Endothelial cell of umbilical vein (primary cell): ENCODE data around the gene TIGD4. TPM values are rescaled to one million over a fixed set of nuclear protein-coding genes. Genes with fewer than 3 reads are reported as not detected.

Experiments
- BruUV-seq: library from RNA; stranded (reverse); fragments of 400-500 nt; replicated peaks from 2 replicates; lab custom pipeline; 2021; lab: Mats Ljungman, UMichigan
- CTCF ChIA-PET: fragments of 300-600, 350-600 bp; sonication (Branson Sonifier 250); formaldehyde crosslinking; loops from one replicate; lab custom pipeline; 2021; ENCODE audit warnings: antibody characterized with exemption, inconsistent platforms; lab: Charles Lee
- POLR2A ChIA-PET: fragments of 300-600, 350-600 bp; sonication (Branson Sonifier 250); formaldehyde crosslinking; loops from one replicate; lab custom pipeline; 2021; ENCODE audit warnings: antibody characterized with exemption, inconsistent platforms; lab: Charles Lee
- DNase-seq: peaks from one replicate; pipeline ENCODE4 v3.0.0-alpha.2; 2011; ENCODE audit warnings: low read depth, low spot score
- FAIRE-seq: peaks from 2 replicates; lab custom pipeline; 2011; peaks lifted over from hg19 to GRCh38; lab: Jason Lieb, UNC
- H2AFZ ChIP-seq: 2 replicates; pipeline ENCODE4 v1.6.0; 2012; ENCODE audit warnings: low read depth, low read length, control low read depth, inconsistent platforms
- H3K27ac ChIP-seq: 2 replicates; pipeline ENCODE4 v1.5.1; 2011; ENCODE audit warnings: low read depth, mild to moderate bottlenecking, control low read depth, low read length, moderate library complexity; ENCODE audit not compliant: insufficient read depth
- H3K27me3 ChIP-seq, 2 experiments: 2 replicates each; pipeline versions ENCODE4 v1.6.0 to v1.6.1; 2011; ENCODE audit warnings: low read length in 2 of 2, mixed read lengths in 1 of 2; ENCODE audit not compliant: control insufficient read depth in 2 of 2, insufficient read depth in 2 of 2
- H3K36me3 ChIP-seq, 2 experiments: 2 replicates in 1 of 2; 3 replicates in 1 of 2; pipeline ENCODE4 v1.5.1; 2011; ENCODE audit warnings: low read length in 2 of 2, mild to moderate bottlenecking in 1 of 2, moderate library complexity in 1 of 2; ENCODE audit not compliant: control insufficient read depth in 2 of 2, insufficient read depth in 2 of 2; ENCODE audit errors: extremely low read depth in 1 of 2
- H3K4me1 ChIP-seq: 3 replicates; pipeline ENCODE4 v1.5.1; 2011; ENCODE audit warnings: mild to moderate bottlenecking, low read length; ENCODE audit not compliant: control insufficient read depth, insufficient read depth; ENCODE audit errors: extremely low read depth
- H3K4me2 ChIP-seq: 2 replicates; pipeline ENCODE4 v1.6.1; 2011; ENCODE audit warnings: low read length, control low read depth, mixed read lengths; ENCODE audit not compliant: insufficient read depth
- H3K4me3 ChIP-seq, 3 experiments: fragments of 200-600 bp in 1 of 3; sonication (generic), shearing (Covaris generic) in 1 of 3; replicated peaks in 1 of 3; 2 replicates each; pipeline ENCODE4 v1.5.1; 2011 to 2016; ENCODE audit warnings: control low read depth in 3 of 3, low read length in 3 of 3, mild to moderate bottlenecking in 2 of 3, inconsistent platforms in 1 of 3, low read depth in 1 of 3, moderate library complexity in 1 of 3; ENCODE audit not compliant: insufficient read depth in 1 of 3
- H3K79me2 ChIP-seq: 2 replicates; pipeline ENCODE4 v1.6.0; 2012; ENCODE audit warnings: low read length, inconsistent platforms; ENCODE audit not compliant: control insufficient read depth, insufficient read depth
- H3K9ac ChIP-seq: replicated peaks from 2 replicates; pipeline ENCODE3; 2011; ENCODE audit warnings: low read length, control low read depth; ENCODE audit not compliant: insufficient read depth; ENCODE audit errors: extremely low read depth
- H3K9me1 ChIP-seq: replicated peaks from 3 replicates; pipeline ENCODE4 v1.6.0; 2011; ENCODE audit warnings: mild to moderate bottlenecking, low read length; ENCODE audit not compliant: control insufficient read depth, insufficient read depth; ENCODE audit errors: extremely low read depth
- H3K9me3 ChIP-seq: replicated peaks from 2 replicates; pipeline ENCODE4 v1.5.1; 2012; ENCODE audit warnings: low read length, inconsistent platforms; ENCODE audit not compliant: control insufficient read depth, insufficient read depth
- H4K20me1 ChIP-seq: replicated peaks from 2 replicates; pipeline ENCODE3; 2011; ENCODE audit warnings: mild to moderate bottlenecking, low read length; ENCODE audit not compliant: control insufficient read depth, insufficient read depth; ENCODE audit errors: extremely low read depth
- EZH2 ChIP-seq: IDR thresholded peaks from 2 replicates; pipeline ENCODE4 v1.6.1; 2012; ENCODE audit warnings: borderline replicate concordance, low read depth, mild to moderate bottlenecking, moderate library complexity, low read length, inconsistent platforms; ENCODE audit not compliant: severe bottlenecking
- FOS ChIP-seq: IDR thresholded peaks from 2 replicates; pipeline ENCODE4 v1.6.1; 2011; ENCODE audit warnings: mild to moderate bottlenecking, low read length, moderate library complexity, borderline replicate concordance; ENCODE audit not compliant: insufficient read depth
- GATA2 ChIP-seq: IDR thresholded peaks from 2 replicates; pipeline ENCODE4 v1.7.0; 2011; ENCODE audit warnings: low read depth, mild to moderate bottlenecking, moderate library complexity, mixed read lengths, low read length; ENCODE audit not compliant: insufficient read length, insufficient read depth
- JUN ChIP-seq: IDR thresholded peaks from 2 replicates; pipeline ENCODE4 v1.6.1; 2011; ENCODE audit warnings: borderline replicate concordance, low read depth; ENCODE audit not compliant: insufficient read length, insufficient read depth
- POLR2A ChIP-seq: IDR thresholded peaks from 2 replicates; pipeline ENCODE4 v1.6.1; 2012; ENCODE audit warnings: low read depth, mild to moderate bottlenecking, control low read depth, low read length
- dilution Hi-C: fragments of 300-500 bp; cut with MboI; formaldehyde crosslinking; loops from one replicate; pipeline ENCODE4 v1.15.0; 2019; ENCODE audit warnings: low sequenced_read_pairs; ENCODE audit not compliant: extremely low pct_ligation_motif_present
- intact Hi-C: fragments of 100-400 bp; cut with micrococcal nuclease; formaldehyde crosslinking; loops from one replicate; pipeline ENCODE4 v1.10.0; 2022
- polyA plus RNA-seq, 4 experiments: library from polyadenylated mRNA; depleted of rRNA in 3 of 4; stranded (reverse) in 3 of 4; unstranded in 1 of 4; fragments of >200 nt; gene quantifications; 2 replicates each; pipeline versions ENCODE4 v1.2.1 to v1.2.3, GENCODE V29; 2011 to 2012; ENCODE audit warnings: missing spikeins in 1 of 4
- total RNA-seq: library from RNA; stranded (reverse); gene quantifications from 2 replicates; pipeline ENCODE4 v1.2.3, GENCODE V29; 2021
- TF ChIP-seq, protein P1 (sequence below): IDR thresholded peaks from 2 replicates; pipeline ENCODE4 v1.6.1; 2011; ENCODE audit not compliant: insufficient read depth, insufficient read length
- TF ChIP-seq, protein P2 (sequence below), 2 donors: IDR thresholded peaks; 1 replicate in 1 of 2; 2 replicates in 1 of 2; pipeline ENCODE4 v1.5.1; 2011; ENCODE audit warnings: low read length in 2 of 2, mild to moderate bottlenecking in 2 of 2, moderate library complexity in 2 of 2, control low read depth in 1 of 2, inconsistent platforms in 1 of 2, low read depth in 1 of 2; ENCODE audit not compliant: insufficient read depth in 1 of 2; ENCODE audit errors: extremely low read depth in 1 of 2

Gene TIGD4
- total and polyA plus RNA-seq, 2 donors (not counting 3 experiments of a cell fraction or from before 2014, with no cell fraction given) = 0.03 to 0.18 TPM

DNA sequence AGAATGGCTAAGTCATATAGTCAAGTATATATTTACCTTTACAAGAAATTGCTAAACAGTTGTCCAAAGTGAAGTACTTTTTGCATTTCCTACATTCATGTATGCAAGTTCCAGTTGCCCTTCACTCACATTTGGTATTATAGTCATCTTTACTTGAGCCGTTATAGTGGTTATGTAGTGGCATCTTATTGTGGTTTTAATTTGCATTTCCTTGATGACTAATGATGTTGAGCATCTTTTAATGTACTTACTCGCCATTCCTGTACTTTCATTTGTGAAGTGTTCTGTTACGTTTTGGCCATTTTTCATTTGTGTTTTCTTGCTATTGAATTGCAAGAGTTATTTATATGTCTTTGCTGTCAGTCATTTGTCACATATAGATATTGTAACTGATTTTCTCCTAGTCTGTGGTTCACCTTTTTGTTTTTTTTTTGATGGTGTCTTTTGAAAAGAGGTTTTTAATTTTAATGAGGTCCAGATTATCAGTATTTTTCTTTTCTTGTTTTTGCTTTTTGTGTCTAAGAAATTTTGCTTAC lies 27.8 kb upstream of the TIGD4 start:
- Histone ChIP-seq H3K36me3 (no peaks in the 10 kb centered on the region), H3K4me2 (no peak overlapping the region), H4K20me1 (peaks cover 8% of the 10 kb centered on the region), H3K9me3 (no peaks in the 10 kb centered on the region), H3K27me3 (no peaks in the 10 kb centered on the region), H2AFZ (no peak overlapping the region), H3K27ac (no peak overlapping the region), H3K4me3 (no peak overlapping the region), H3K9ac (no peak overlapping the region), H3K9me1 (no peaks in the 10 kb centered on the region), H3K79me2 (peaks cover 22% of the 10 kb centered on the region), H3K4me1 (no peaks in the 10 kb centered on the region)
- FAIRE-seq = no peak
- POLR2A ChIA-PET = no interaction called here
- intact Hi-C loops = no loop called here
- TF ChIP-seq POLR2A (no peak), EZH2 (no peak), JUN (no peak), FOS (no peak), GATA2 (no peak)
- TF ChIP-seq, protein P1, sequence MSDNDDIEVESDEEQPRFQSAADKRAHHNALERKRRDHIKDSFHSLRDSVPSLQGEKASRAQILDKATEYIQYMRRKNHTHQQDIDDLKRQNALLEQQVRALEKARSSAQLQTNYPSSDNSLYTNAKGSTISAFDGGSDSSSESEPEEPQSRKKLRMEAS = no peak
- TF ChIP-seq, protein P2, sequence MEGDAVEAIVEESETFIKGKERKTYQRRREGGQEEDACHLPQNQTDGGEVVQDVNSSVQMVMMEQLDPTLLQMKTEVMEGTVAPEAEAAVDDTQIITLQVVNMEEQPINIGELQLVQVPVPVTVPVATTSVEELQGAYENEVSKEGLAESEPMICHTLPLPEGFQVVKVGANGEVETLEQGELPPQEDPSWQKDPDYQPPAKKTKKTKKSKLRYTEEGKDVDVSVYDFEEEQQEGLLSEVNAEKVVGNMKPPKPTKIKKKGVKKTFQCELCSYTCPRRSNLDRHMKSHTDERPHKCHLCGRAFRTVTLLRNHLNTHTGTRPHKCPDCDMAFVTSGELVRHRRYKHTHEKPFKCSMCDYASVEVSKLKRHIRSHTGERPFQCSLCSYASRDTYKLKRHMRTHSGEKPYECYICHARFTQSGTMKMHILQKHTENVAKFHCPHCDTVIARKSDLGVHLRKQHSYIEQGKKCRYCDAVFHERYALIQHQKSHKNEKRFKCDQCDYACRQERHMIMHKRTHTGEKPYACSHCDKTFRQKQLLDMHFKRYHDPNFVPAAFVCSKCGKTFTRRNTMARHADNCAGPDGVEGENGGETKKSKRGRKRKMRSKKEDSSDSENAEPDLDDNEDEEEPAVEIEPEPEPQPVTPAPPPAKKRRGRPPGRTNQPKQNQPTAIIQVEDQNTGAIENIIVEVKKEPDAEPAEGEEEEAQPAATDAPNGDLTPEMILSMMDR (IDR thresholded peaks at IDR 0.05; ENCODE audit: extremely low read depth in 1 of 2, insufficient read depth in 1 of 2, low read depth in 1 of 2, low read length in 2 of 2) = no peak
- CTCF ChIA-PET = no interaction called here
- DNase-seq = no peak
- BruUV-seq = no TSS peak
- dilution Hi-C loops = no loop called here
